ENCODE data around the gene FBRSL1.

GRCh38 chr12:132460571-132460970 lies 29.4 kb upstream of the FBRSL1 start:
- no peak for TF ChIP-seq CTCF (IDR thresholded peaks at IDR 0.05)
- no peak for TF ChIP-seq POLR2AphosphoS5 (IDR thresholded peaks at IDR 0.05)
- TF ChIP-seq POLR2A (IDR thresholded peaks at IDR 0.05; ENCODE audit: low read depth): no peak
- TF ChIP-seq EP300 (IDR thresholded peaks at IDR 0.05): no peak

Data from esophagus muscularis mucosa (tissue), 4 donors.